T-helper 2 cell treated with Interferon-gamma antibody and Interleukin-4, amounts not matched to agents 100 ng/mL and 5 ng/mL, for 36 hours (primary cell): ENCODE measurements around the gene CATSPER3. TPM values are rescaled to one million over a fixed set of nuclear protein-coding genes. Genes with fewer than 3 reads are reported as not detected.

Experiments
- intact Hi-C: fragments of 100-400 bp; cut with micrococcal nuclease; formaldehyde crosslinking; loops from one replicate; pipeline ENCODE4 v1.15.1; 2023
- total RNA-seq: library from RNA; stranded (reverse); gene quantifications from 2 replicates; pipeline ENCODE4 v1.2.3, GENCODE V29; 2022

Gene CATSPER3
- total RNA-seq, 1 donor from 2014 or later = 0.95 TPM

GRCh38 chr5:135059000-135059923 is 91.6 kb downstream of the CATSPER3 start:
- intact Hi-C loops = no loop called here

DNA sequence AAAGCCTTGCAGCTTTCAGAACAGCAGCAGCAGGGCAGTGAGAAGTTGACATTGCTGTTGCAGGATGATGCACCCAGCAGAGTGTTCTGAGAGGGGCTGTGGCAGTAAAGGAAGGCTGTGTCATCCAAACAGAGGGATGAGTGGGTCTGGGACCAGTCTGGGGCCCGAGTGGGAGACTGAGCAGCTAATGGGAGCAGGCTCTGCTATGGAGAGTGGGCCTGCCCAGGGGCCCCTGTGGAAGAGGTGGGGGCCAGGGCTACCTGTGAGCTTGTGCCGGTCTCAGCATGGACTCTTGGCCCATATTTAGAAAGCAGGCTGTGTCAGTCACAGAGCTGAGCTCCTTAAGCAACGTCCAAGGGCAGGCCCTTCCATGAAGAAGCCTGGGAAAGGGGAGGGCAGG is 92.3 kb downstream of the CATSPER3 start:
- intact Hi-C loops = no loop called here

- intact Hi-C loops = no loop called here
Observed at GRCh38 chr5:135061001-135061400, 93.3 kb downstream of the CATSPER3 start.

Other genes starting within 250 kb of the CATSPER3 start
- 20.4 and 22.5 TPM in 2 replicates for gene CAMLG, start 229.4 kb upstream of the CATSPER3 start, total RNA-seq
- gene DDX46, start 209.1 kb upstream of the CATSPER3 start, total RNA-seq = 75.2 and 76.2 TPM in 2 replicates
- 31.5 and 34.3 TPM in 2 replicates for gene C5orf24, start 121.9 kb upstream of the CATSPER3 start, total RNA-seq
- gene TXNDC15, start 93.5 kb upstream of the CATSPER3 start, total RNA-seq = 56.7 and 57.7 TPM in 2 replicates
- 16.1 and 16.8 TPM in 2 replicates for gene PCBD2, start 62.8 kb upstream of the CATSPER3 start, total RNA-seq
- gene PITX1, start 66.3 kb downstream of the CATSPER3 start, total RNA-seq = 0.41 TPM in 1 of 2 replicates, not detected in the other